KMS-11 (cell line): ENCODE results near the gene LAIR2.

Experiments
- H2AFZ ChIP-seq: fragments of 200-600 bp; sonication (generic); 2 replicates; pipeline ENCODE4 v1.6.1; 2016; ENCODE audit warnings: antibody characterized with exemption, mixed run types, low read depth
- H3K27ac ChIP-seq: fragments of 200-600 bp; sonication (generic); 2 replicates; pipeline ENCODE4 v1.6.1; 2016; ENCODE audit warnings: mild to moderate bottlenecking, mixed run types
- H3K27me3 ChIP-seq: fragments of 200-600 bp; sonication (generic); 2 replicates; pipeline ENCODE4 v1.6.1; 2017; ENCODE audit warnings: mild to moderate bottlenecking, low read depth, mixed run types, moderate library complexity; ENCODE audit not compliant: insufficient read depth
- H3K36me3 ChIP-seq: fragments of 200-600 bp; sonication (generic); 2 replicates; pipeline ENCODE4 v1.6.1; 2017; ENCODE audit warnings: mild to moderate bottlenecking, mixed run types; ENCODE audit not compliant: insufficient read depth
- H3K4me1 ChIP-seq: fragments of 200-600 bp; sonication (generic); 2 replicates; pipeline ENCODE4 v1.6.1; 2016; ENCODE audit warnings: mild to moderate bottlenecking, low read depth, mixed run types; ENCODE audit not compliant: poor library complexity, severe bottlenecking
- H3K4me2 ChIP-seq: fragments of 200-600 bp; sonication (generic); 2 replicates; pipeline ENCODE4 v1.7.0; 2016; ENCODE audit warnings: mild to moderate bottlenecking, mixed run types
- H3K4me3 ChIP-seq: fragments of 200-600 bp; sonication (generic); IDR thresholded peaks from 2 replicates; pipeline ENCODE4 v1.6.1; 2017; ENCODE audit warnings: low read depth, low read length, mixed read lengths; ENCODE audit not compliant: insufficient read depth
- H3K79me2 ChIP-seq: fragments of 200-600 bp; sonication (generic); 2 replicates; pipeline ENCODE4 v1.6.1; 2016; ENCODE audit warnings: low read depth, mixed run types; ENCODE audit not compliant: insufficient read depth
- H3K9ac ChIP-seq: fragments of 200-600 bp; sonication (generic); 2 replicates; pipeline ENCODE4 v1.6.1; 2016; ENCODE audit warnings: mild to moderate bottlenecking, mixed run types
- H4K20me1 ChIP-seq: fragments of 200-600 bp; sonication (generic); 2 replicates; pipeline ENCODE4 v1.6.1; 2016; ENCODE audit warnings: mild to moderate bottlenecking, mixed run types; ENCODE audit not compliant: insufficient read depth
- CTCF ChIP-seq: fragments of 200-600 bp; sonication (generic); conservative IDR thresholded peaks from 2 replicates; pipeline ENCODE4 v1.6.1; 2017; ENCODE audit warnings: low read depth, mild to moderate bottlenecking, antibody characterized with exemption, low read length, moderate library complexity, mixed read lengths

LAIR2 gene

GRCh38 chr19:54456423-54457373 is 45.9 kb upstream of the LAIR2 start:
- H3K4me2 ChIP-seq, result no peak overlapping the region
- H4K20me1 ChIP-seq, result peaks cover 9% of the 10 kb centered on the region; the same call in 1 of the 2 replicates

GRCh38 chr19:54457773-54458647 is 44.6 kb upstream of the LAIR2 start:
- Histone ChIP-seq H3K9ac (no peak overlapping the region), H3K4me2 (no peak overlapping the region), H3K4me3 (no peak overlapping the region), H4K20me1 (no peaks in the 10 kb centered on the region), H2AFZ (no peak overlapping the region), H3K4me1 (peaks cover 7% of the 10 kb centered on the region), H3K27ac (no peak overlapping the region), H3K36me3 (peaks cover 22% of the 10 kb centered on the region; the same call in 1 of the 2 replicates), H3K27me3 (no peaks in the 10 kb centered on the region), H3K79me2 (peaks cover 56% of the 10 kb centered on the region)
- TF ChIP-seq CTCF, result no peak

More at GRCh38 chr19:54456423-54457373, 45.9 kb upstream of the LAIR2 start:
- Histone ChIP-seq H3K27ac (no peak overlapping the region), H3K79me2 (peaks cover 57% of the 10 kb centered on the region), H3K27me3 (no peaks in the 10 kb centered on the region), H3K4me3 (no peak overlapping the region), H3K36me3 (peaks cover 28% of the 10 kb centered on the region; the same call in 1 of the 2 replicates), H2AFZ (no peak overlapping the region), H3K4me1 (peaks cover 5% of the 10 kb centered on the region), H3K9ac (no peak overlapping the region)
- TF ChIP-seq CTCF, result no peak

DNA sequence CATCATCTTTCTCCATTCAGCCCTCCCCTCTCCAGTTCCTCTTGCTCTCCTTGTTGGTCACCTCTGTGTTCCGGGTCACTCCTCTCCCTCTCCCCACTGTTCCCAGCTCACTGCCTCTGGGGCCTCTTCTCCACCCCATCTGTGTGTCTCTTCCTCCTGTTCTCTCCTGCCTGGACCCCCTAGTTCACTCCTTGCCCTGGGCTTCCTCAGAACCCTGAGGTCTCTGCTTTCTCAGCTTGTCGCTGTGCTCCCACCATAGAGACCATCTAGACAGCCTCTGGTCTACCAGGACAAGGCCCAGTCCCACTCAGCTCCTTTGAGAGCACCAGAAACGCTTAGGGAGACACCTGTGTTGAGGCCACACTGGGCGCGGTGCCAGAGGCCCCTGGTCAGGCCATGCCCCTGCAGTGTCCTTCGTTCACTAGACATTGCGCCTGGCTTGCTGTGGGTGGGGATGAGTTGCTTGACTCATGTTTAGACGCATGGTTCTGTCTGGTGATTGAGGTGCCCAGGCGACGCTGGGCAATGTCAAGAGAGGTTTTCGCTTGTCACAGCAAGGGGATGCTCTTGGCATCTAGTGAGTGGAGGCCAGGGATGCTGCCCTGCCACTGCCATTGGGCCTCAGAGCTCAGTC is 43.9 kb upstream of the LAIR2 start:
- H2AFZ ChIP-seq, result no peak overlapping the region
- H3K27ac ChIP-seq, result no peak overlapping the region
- H3K4me2 ChIP-seq, result no peak overlapping the region
- H4K20me1 ChIP-seq, result no peaks in the 10 kb centered on the region
- H3K27me3 ChIP-seq, result no peaks in the 10 kb centered on the region
- peaks cover 7% of the 10 kb centered on the region for H3K4me1 ChIP-seq
- peaks cover 48% of the 10 kb centered on the region for H3K79me2 ChIP-seq
- no peak for TF ChIP-seq CTCF
- peaks cover 17% of the 10 kb centered on the region; the same call in 1 of the 2 replicates for H3K36me3 ChIP-seq
- no peak overlapping the region for H3K4me3 ChIP-seq
- H3K9ac ChIP-seq, result no peak overlapping the region
